Neuron (in vitro differentiated cells): ENCODE measurements around the gene PLEKHG3.

Experiments used
- H2AFZ ChIP-seq: one replicate; pipeline ENCODE4 v1.6.1; 2013; ENCODE audit warnings: low read depth, mild to moderate bottlenecking, inconsistent platforms, low read length, moderate library complexity
- H3K27me3 ChIP-seq: one replicate; pipeline ENCODE4 v1.6.1; 2013; ENCODE audit warnings: low read length; ENCODE audit not compliant: insufficient read depth
- H3K36me3 ChIP-seq: one replicate; pipeline ENCODE4 v1.6.1; 2013; ENCODE audit warnings: low read length; ENCODE audit not compliant: insufficient read depth
- H3K4me1 ChIP-seq: one replicate; pipeline ENCODE4 v1.6.1; 2013; ENCODE audit warnings: low read length; ENCODE audit not compliant: insufficient read depth
- H3K4me3 ChIP-seq: 2 replicates; pipeline ENCODE4 v1.5.1; 2013; ENCODE audit warnings: mild to moderate bottlenecking, low read length, moderate library complexity
- H3K9me3 ChIP-seq: one replicate; pipeline ENCODE4 v1.6.1; 2013; ENCODE audit warnings: low read length

PLEKHG3 gene

GRCh38 chr14:64792231-64792630, 88.0 kb downstream of the PLEKHG3 start:
- Histone ChIP-seq H3K4me1 (no peaks in the 10 kb centered on the region), H3K27me3 (peaks cover 10% of the 10 kb centered on the region)

GRCh38 chr14:64792871-64793560, 88.8 kb downstream of the PLEKHG3 start:
- H3K9me3 ChIP-seq = no peaks in the 10 kb centered on the region

More at GRCh38 chr14:64792231-64792630, 88.0 kb downstream of the PLEKHG3 start:
- Histone ChIP-seq H3K36me3 (no peaks in the 10 kb centered on the region), H3K9me3 (no peaks in the 10 kb centered on the region), H3K4me3 (no peak overlapping the region), H2AFZ (no peak overlapping the region)

GRCh38 chr14:64795211-64795610, 91.0 kb downstream of the PLEKHG3 start:
- Histone ChIP-seq H3K9me3 (no peaks in the 10 kb centered on the region), H3K27me3 (peaks cover 10% of the 10 kb centered on the region), H2AFZ (no peak overlapping the region), H3K4me1 (no peaks in the 10 kb centered on the region), H3K36me3 (no peaks in the 10 kb centered on the region), H3K4me3 (no peak overlapping the region)

More at GRCh38 chr14:64792871-64793560, 88.8 kb downstream of the PLEKHG3 start:
- Histone ChIP-seq H3K4me3 (no peak overlapping the region), H3K27me3 (peaks cover 10% of the 10 kb centered on the region), H3K4me1 (no peaks in the 10 kb centered on the region), H3K36me3 (no peaks in the 10 kb centered on the region), H2AFZ (no peak overlapping the region)

GRCh38 chr14:64795921-64796320, 91.7 kb downstream of the PLEKHG3 start:
- no peak overlapping the region for H3K4me3 ChIP-seq
- H3K4me1 ChIP-seq = no peaks in the 10 kb centered on the region
- H3K36me3 ChIP-seq = no peaks in the 10 kb centered on the region
- no peak overlapping the region for H2AFZ ChIP-seq
- no peaks in the 10 kb centered on the region for H3K9me3 ChIP-seq
- H3K27me3 ChIP-seq = peaks cover 10% of the 10 kb centered on the region

- no peak overlapping the region for H2AFZ ChIP-seq
- peaks cover 10% of the 10 kb centered on the region for H3K27me3 ChIP-seq
- H3K36me3 ChIP-seq = no peaks in the 10 kb centered on the region
- H3K4me1 ChIP-seq = no peaks in the 10 kb centered on the region
- H3K9me3 ChIP-seq = no peaks in the 10 kb centered on the region
- no peak overlapping the region for H3K4me3 ChIP-seq
Measured at GRCh38 chr14:64796369-64796768, 92.1 kb downstream of the PLEKHG3 start.

- Histone ChIP-seq H3K4me1 (no peaks in the 10 kb centered on the region), H3K36me3 (no peaks in the 10 kb centered on the region), H3K27me3 (peaks cover 8% of the 10 kb centered on the region), H3K9me3 (no peaks in the 10 kb centered on the region), H3K4me3 (no peak overlapping the region), H2AFZ (no peak overlapping the region)
Measured at GRCh38 chr14:64799555-64799954, 95.3 kb downstream of the PLEKHG3 start.
